Measurements from ENCODE around the gene ORC5.
"Not testable (repeated sequence)": the region's sequence is repeated elsewhere in the genome, so short reads cannot be mapped to it uniquely, and the experiment has no call there.

Gene ORC5

GRCh38 chr7:104207731-104208420 lies at the start of gene ORC5:
ORC5 (minus strand) TSS chr7:104208013; CDS start chr7:104207904, 109 bp downstream.
- DNase-seq (ENCODE audit: low read depth): peak; percentile 83

GRCh38 chr7:104255616-104256015 lies 47.8 kb upstream of the ORC5 start:
- DNase-seq (ENCODE audit: low read depth): no peak

- DNase-seq (ENCODE audit: low read depth): no peak
These were observed 47.4 kb upstream of the ORC5 start for GRCh38 chr7:104255194-104255593.

- no peak for DNase-seq (ENCODE audit: low read depth)
These were observed 46.9 kb upstream of the ORC5 start for GRCh38 chr7:104254696-104255095.

GRCh38 chr7:104252409-104253134 lies 44.8 kb upstream of the ORC5 start:
- peak; percentile 21 for DNase-seq (ENCODE audit: low read depth)

- no peak for DNase-seq (ENCODE audit: low read depth)
These were observed 34.8 kb upstream of the ORC5 start for GRCh38 chr7:104242638-104243037.

GRCh38 chr7:104241538-104242209 lies 33.9 kb upstream of the ORC5 start:
- no peak for DNase-seq (ENCODE audit: low read depth)

- DNase-seq (ENCODE audit: low read depth): no peak
These were observed 33.3 kb upstream of the ORC5 start for GRCh38 chr7:104241135-104241534.

GRCh38 chr7:104240401-104240800 lies 32.6 kb upstream of the ORC5 start:
- no peak for DNase-seq (ENCODE audit: low read depth)

- DNase-seq (ENCODE audit: low read depth): not testable (repeated sequence)
These were observed 27.2 kb upstream of the ORC5 start for GRCh38 chr7:104234990-104235389.

- peak; percentile 66 for DNase-seq (ENCODE audit: low read depth)
These were observed 23.5 kb upstream of the ORC5 start for GRCh38 chr7:104231054-104232046.

- peak; percentile 40 for DNase-seq (ENCODE audit: low read depth)
These were observed 22.8 kb upstream of the ORC5 start for GRCh38 chr7:104230606-104231005.

GRCh38 chr7:104228442-104228841 lies 20.6 kb upstream of the ORC5 start:
- no peak for DNase-seq (ENCODE audit: low read depth)

- no peak for DNase-seq (ENCODE audit: low read depth)
These were observed 17.6 kb upstream of the ORC5 start for GRCh38 chr7:104225451-104225850.

- no peak for DNase-seq (ENCODE audit: low read depth)
These were observed 9.8 kb upstream of the ORC5 start for GRCh38 chr7:104217620-104218019.

GRCh38 chr7:104209063-104209462 lies 1.2 kb upstream of the ORC5 start:
- no peak for DNase-seq (ENCODE audit: low read depth)

GRCh38 chr7:104208421-104208780 lies 588 bp upstream of the ORC5 start:
- no peak for DNase-seq (ENCODE audit: low read depth)

GRCh38 chr7:104207348-104207730 lies 474 bp downstream of the ORC5 start:
- DNase-seq (ENCODE audit: low read depth): no peak

- DNase-seq (ENCODE audit: low read depth): no peak
These were observed 972 bp downstream of the ORC5 start for GRCh38 chr7:104206841-104207240.

- no peak for DNase-seq (ENCODE audit: low read depth)
These were observed 9.0 kb downstream of the ORC5 start for GRCh38 chr7:104198673-104199278.

GRCh38 chr7:104196161-104196560 lies 11.7 kb downstream of the ORC5 start:
- DNase-seq (ENCODE audit: low read depth): peak; percentile 22
